ENCODE results near the gene ZBTB47. TPM values are rescaled to one million over a fixed set of nuclear protein-coding genes. Genes with fewer than 3 reads are reported as not detected.

ZBTB47 gene
- polyA plus RNA-seq, 1 donor from 2014 or later: 4.8 TPM

DNA sequence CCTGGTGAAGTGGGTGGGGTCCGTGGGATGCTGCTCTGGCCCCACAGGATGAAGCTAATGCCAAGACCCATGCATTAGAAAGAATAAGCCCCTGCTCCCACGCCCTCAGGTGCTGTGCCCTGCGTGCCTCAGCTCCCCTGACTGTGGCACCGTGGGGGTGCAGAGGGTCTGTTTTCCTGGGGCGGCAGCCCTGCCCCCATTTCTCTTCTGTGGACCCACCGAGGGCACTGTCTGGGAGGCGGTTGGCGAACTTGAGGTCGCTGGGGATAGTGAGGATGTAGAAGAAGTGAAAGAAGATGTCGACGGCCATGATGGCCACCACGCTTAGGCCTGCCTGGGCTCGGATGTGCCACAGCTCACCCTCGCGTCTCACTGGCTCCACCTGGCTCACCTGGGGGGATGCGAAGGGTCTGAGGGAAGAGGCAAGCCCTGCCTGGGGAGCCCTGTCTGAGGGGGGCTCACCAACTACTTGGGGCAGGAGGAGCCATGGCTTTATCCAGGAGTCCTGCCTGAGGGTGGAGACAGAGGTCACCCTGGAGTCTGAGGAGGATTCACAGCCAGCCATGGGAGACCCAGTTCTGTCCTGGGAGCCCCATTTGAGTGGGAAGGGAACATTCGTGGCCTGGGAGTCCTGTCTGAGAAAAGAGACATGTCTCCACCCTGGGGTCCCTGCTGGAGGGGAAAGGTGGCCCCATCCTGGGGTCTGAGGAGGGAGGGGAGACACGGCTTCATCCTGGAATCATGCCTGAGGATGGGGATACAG is 44.0 kb downstream of the ZBTB47 start:
- no peak overlapping the region for H3K9ac ChIP-seq (ENCODE audit: low read length)
- TF ChIP-seq EP300 (conservative IDR thresholded peaks at IDR 0.05; ENCODE audit: poor library complexity, severe bottlenecking) (no peak), SMC3 (conservative IDR thresholded peaks at IDR 0.05; ENCODE audit: poor library complexity) (no peak)
- H4K20me1 ChIP-seq (ENCODE audit: insufficient read depth): no peaks in the 10 kb centered on the region
- no peak overlapping the region for H2AFZ ChIP-seq (ENCODE audit: low read depth, low read length)
- H3K79me2 ChIP-seq (replicated peaks; ENCODE audit: insufficient read depth, low read length): no peaks in the 10 kb centered on the region
- no peaks in the 10 kb centered on the region for H3K36me3 ChIP-seq (ENCODE audit: insufficient read depth, low read length)
- no peak overlapping the region for H3K27ac ChIP-seq (ENCODE audit: low read length)
- no peaks in the 10 kb centered on the region for H3K27me3 ChIP-seq (ENCODE audit: insufficient read depth, low read depth, low read length)
- no peaks in the 10 kb centered on the region for H3F3A ChIP-seq (ENCODE audit: insufficient read depth, low read length, poor library complexity, severe bottlenecking)
- no peak overlapping the region for H3K4me2 ChIP-seq (ENCODE audit: low read length)
- no peak overlapping the region for H3K4me3 ChIP-seq (ENCODE audit: low read length)
- H3K9me3 ChIP-seq (ENCODE audit: low read length): no peaks in the 10 kb centered on the region
- no peaks in the 10 kb centered on the region for H3K9me2 ChIP-seq (ENCODE audit: insufficient read depth, low read length)

DNA sequence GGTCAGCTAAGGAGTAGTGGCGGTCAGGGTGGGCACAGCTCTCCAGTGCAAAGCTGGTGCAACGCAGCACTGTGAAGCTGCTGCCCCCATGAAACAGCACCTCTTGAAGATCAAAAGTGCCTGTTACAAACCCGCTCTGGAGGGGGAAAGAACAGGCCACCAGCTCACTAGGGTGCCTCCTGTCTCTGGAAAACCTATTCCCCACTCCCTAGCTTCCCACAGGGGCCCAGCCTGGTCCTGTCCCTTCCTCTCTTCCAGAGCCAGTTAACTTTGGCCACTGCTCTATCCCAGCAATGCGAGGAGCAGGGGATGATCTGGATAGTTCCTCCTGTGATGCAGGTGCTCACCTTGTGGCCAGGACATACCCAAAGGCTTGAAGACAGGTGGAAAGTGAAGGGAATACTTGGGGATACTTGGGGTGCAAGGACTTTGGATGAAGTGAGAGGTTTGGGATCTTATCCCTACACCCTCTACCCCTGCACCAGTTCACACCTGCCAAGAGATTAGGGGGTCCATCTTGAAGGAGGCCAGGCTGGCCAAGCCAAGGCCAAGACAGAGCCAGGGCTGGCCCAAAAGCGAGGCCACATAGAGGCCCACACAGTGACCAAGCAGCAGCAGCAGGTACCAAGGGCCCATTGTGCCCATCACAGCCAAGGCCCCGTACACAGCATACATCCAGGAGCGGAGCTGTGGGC is 44.9 kb downstream of the ZBTB47 start:
- H3K9ac ChIP-seq (ENCODE audit: low read length): no peak overlapping the region
- TF ChIP-seq RAD21 (conservative IDR thresholded peaks at IDR 0.05) (no peak), EP300 (conservative IDR thresholded peaks at IDR 0.05; ENCODE audit: poor library complexity, severe bottlenecking) (no peak), REST (IDR thresholded peaks at IDR 0.05; ENCODE audit: borderline replicate concordance) (no peak), EZH2 (IDR thresholded peaks at IDR 0.05; ENCODE audit: borderline replicate concordance, insufficient read depth, low read length, poor library complexity, severe bottlenecking) (no peak), MXI1 (conservative IDR thresholded peaks at IDR 0.05; ENCODE audit: poor library complexity, severe bottlenecking) (no peak), SMC3 (conservative IDR thresholded peaks at IDR 0.05; ENCODE audit: poor library complexity) (no peak), POLR2AphosphoS5 (IDR thresholded peaks at IDR 0.05) (no peak), TAF1 (IDR thresholded peaks at IDR 0.05; ENCODE audit: low read depth) (no peak)
- TF ChIP-seq, protein P1, sequence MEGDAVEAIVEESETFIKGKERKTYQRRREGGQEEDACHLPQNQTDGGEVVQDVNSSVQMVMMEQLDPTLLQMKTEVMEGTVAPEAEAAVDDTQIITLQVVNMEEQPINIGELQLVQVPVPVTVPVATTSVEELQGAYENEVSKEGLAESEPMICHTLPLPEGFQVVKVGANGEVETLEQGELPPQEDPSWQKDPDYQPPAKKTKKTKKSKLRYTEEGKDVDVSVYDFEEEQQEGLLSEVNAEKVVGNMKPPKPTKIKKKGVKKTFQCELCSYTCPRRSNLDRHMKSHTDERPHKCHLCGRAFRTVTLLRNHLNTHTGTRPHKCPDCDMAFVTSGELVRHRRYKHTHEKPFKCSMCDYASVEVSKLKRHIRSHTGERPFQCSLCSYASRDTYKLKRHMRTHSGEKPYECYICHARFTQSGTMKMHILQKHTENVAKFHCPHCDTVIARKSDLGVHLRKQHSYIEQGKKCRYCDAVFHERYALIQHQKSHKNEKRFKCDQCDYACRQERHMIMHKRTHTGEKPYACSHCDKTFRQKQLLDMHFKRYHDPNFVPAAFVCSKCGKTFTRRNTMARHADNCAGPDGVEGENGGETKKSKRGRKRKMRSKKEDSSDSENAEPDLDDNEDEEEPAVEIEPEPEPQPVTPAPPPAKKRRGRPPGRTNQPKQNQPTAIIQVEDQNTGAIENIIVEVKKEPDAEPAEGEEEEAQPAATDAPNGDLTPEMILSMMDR (IDR thresholded peaks at IDR 0.05; ENCODE audit: poor library complexity, severe bottlenecking): no peak
- no peak overlapping the region for H3K4me2 ChIP-seq (ENCODE audit: low read length)

More for the DNA sequence above, 44.9 kb downstream of the ZBTB47 start:
- no peaks in the 10 kb centered on the region for H3K9me3 ChIP-seq (ENCODE audit: low read length)
- H3K27me3 ChIP-seq (ENCODE audit: insufficient read depth, low read depth, low read length): no peaks in the 10 kb centered on the region
- H3K36me3 ChIP-seq (ENCODE audit: insufficient read depth, low read length): no peaks in the 10 kb centered on the region
- no peaks in the 10 kb centered on the region for H4K20me1 ChIP-seq (ENCODE audit: insufficient read depth)
- H3K79me2 ChIP-seq (replicated peaks; ENCODE audit: insufficient read depth, low read length): no peaks in the 10 kb centered on the region
- H3K9me2 ChIP-seq (ENCODE audit: insufficient read depth, low read length): no peaks in the 10 kb centered on the region
- no peaks in the 10 kb centered on the region for H3F3A ChIP-seq (ENCODE audit: insufficient read depth, low read length, poor library complexity, severe bottlenecking)
- H3K4me3 ChIP-seq (ENCODE audit: low read length): no peak overlapping the region
- H2AFZ ChIP-seq (ENCODE audit: low read depth, low read length): no peak overlapping the region
- no peak overlapping the region for H3K27ac ChIP-seq (ENCODE audit: low read length)
